ENCODE measurements around the gene IGSF5.
A peak's percentile ranks its signal among the peaks of the same experiment; 100 is the strongest.
"Not testable (repeated sequence)": the region's sequence is repeated elsewhere in the genome, so short reads cannot be mapped to it uniquely, and the experiment has no call there.

IGSF5 gene

DNA sequence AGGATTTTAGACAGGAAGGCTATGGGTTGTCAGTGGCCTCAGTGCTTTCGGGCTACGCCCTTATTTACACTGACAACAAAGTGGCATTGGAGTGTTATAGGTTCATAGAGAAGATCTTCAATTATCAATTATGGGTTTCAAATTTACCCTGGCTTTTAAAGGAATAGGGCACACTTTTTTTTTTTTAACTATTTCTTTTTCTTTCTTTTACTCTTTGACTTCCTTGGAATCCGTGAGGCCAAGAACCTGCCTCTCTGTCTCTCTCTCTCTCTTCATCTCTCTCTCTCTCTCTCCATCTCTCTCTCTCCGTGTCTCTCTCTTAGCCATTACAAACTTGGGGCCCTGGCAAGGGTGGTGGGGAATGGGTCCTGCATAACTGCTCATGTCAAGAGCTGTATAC lies at the start of gene IGSF5:
Gene IGSF5, plus strand, starts transcription at position 301 of the 400 bp plus-strand sequence. CDS start 327 bp downstream, outside the sequence.
- DNase-seq (ENCODE audit: low spot score) = not testable (repeated sequence)

DNA sequence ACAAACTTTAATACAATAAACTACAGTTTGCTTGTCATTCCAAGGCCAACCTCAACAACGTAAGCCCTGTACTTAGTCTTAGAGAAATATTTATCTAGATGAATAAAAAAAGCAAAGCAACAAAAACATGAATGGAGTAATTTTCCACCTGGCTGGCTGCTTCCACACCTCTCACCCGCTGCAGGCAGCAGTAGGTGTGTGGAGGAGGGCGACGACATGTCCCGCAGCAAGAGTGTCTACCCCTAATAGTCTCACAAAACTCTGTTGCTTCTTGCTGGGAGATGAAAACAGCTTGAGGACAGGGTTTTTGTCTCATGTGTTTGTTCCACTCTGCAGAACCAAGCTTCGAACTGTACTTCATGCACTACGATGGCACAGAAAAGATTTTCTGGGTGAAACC lies 48.8 kb upstream of the IGSF5 start:
- no peak for DNase-seq (ENCODE audit: low spot score)

DNA sequence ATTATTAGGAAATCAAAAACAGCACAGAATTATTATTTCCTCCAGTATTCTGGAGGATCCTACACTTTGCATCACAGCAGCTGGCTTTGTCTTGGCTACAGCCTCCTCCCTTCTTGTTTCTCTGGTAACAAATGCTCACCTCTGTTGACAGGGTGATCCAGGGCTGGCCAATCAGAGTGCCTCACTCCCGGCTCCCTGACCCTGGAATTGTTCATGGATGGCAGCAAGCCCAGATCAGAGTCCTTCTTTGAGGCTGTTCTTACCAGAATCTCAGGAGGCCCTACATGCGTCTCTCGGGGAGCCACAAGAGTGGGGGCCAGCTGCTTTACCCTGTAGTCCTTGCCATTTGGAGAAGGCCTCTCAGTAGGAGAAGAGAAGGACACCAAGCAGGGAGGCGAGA lies 48.4 kb upstream of the IGSF5 start:
- DNase-seq (ENCODE audit: low spot score) = no peak

DNA sequence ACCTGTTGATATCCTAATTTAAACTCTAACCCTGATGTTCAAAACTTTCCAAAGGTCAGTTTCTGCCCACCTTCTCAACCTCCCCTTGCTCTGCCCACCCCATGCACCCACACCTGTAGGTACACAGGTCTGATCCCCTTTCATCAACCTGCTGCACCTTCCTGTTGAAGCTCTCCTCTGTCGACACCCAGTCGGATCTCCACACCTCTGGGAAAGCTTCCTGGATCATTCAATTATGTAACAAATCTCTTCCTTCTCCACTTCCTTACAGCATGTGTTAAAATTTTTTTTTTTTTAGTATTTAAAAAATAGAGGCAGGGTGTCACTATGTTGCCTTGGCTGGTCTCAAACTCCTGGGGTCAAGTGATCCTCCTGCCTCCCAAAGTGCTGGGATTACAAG lies 44.7 kb upstream of the IGSF5 start:
- DNase-seq (ENCODE audit: low spot score) = no peak

DNA sequence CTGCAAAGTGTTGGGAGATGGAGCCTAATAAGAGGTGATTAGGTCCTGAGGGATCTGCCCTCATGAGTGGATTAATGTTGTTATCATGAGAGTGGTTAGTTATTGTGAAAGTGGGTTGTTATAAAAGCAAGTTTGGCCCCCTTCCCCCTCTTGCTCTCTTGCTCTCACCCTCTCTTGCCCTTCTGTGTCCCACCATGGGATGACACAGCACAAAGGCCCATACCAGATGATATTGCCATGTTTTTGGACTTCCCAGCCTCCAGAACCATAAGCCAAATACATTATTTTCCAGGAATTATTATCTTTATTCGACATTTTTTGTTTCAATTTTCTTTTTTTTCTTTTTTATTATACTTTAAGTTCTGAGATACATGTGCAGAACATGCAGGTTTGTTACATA lies 41.4 kb upstream of the IGSF5 start:
- DNase-seq (ENCODE audit: low spot score) = no peak

DNA sequence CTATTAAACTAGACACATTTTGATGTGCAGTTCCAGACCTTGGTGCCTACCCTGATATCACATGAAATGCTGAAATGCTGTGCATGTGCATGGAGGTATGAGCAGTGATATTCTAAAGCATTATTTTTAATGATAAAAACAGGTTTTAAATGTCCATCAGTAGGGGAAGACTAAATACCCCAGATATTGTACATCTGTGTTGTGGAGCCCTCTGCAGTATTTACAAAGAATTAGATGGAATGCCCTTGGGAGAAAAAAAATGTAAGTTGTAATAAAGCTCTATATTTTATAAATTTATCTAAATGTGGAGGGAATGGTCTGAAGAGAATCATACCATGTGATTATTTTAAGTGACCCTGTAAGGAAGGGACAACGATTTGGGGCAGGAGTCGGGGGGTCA lies 39.1 kb upstream of the IGSF5 start:
- DNase-seq (ENCODE audit: low spot score) = no peak

DNA sequence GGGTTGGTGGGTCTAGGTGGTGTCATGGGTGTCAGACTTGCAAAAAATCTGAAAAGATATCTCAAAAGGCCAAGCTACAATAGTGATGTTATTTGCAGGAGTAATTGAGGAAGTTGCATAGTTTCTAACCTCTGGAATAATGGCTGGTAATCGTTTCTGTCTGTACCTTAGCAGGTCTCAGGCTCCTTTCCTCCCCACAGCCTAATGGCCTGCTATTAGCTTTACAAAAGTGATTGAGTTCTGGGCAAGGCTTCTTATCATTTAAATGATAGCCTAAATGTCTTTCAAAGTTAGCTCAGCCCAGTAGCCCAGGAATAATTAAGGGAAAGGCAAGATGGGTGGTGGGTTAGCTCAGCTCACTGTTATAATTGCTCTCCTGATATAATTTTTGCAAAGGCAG lies 37.7 kb upstream of the IGSF5 start:
- no peak for DNase-seq (ENCODE audit: low spot score)

DNA sequence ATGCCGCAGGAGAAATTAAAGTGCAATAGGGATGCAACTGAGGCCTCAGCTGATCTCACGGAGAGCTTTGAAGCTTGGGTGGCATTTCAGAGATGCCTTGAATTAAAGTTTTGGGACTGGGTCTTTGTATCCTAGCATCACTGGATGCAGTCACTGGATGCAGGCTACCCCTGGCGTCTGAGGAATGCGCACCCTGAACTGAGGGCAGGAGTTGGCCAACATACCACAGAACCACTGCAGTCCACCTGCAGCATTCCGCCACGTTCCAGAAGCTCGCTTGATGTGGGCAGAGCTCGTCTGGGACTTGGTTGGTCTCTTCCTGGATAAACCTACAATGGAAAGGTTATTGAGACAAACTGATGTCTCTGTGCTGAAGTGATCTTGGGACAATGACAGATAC lies 34.1 kb upstream of the IGSF5 start:
- DNase-seq (ENCODE audit: low spot score) = no peak

DNA sequence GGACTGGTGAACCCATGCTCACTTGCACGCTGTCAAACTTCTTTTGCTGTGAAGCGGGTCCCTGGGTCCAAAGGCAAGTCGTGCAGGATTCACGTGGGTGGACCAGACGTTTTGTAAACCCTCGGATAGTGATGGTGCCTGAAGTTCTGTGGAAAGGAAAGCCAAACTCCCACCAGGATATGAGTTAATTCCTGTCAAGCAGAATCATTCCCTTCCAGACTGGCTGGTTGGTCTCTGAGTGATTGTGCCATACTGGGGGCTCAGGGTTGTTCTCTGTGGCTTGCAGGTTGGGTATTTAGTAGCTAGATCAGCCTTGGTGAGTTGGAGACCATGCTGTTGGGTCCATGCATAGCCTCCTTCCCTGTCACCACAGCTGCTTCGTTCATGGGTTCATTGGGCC lies 32.7 kb upstream of the IGSF5 start:
- DNase-seq (ENCODE audit: low spot score) = no peak

DNA sequence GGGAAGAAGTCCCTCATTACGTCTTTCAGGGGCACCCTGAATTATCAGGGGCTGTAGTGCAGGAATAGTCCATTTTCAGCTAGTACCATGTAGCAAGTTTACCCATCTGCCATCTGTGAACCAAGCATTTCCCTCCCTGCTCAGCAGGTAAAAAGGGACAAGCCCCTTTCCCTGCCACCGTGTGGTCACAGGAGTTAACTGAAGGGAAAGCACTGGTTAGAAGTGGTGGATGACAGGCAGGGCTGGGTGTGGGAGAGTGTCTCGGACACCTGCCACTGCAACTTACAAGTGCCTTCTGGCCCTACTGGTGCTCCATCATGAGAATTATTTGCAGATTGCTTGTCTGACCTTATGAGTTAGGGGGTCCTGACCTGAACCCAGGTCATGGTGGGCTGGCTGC lies 32.0 kb upstream of the IGSF5 start:
- no peak for DNase-seq (ENCODE audit: low spot score)

DNA sequence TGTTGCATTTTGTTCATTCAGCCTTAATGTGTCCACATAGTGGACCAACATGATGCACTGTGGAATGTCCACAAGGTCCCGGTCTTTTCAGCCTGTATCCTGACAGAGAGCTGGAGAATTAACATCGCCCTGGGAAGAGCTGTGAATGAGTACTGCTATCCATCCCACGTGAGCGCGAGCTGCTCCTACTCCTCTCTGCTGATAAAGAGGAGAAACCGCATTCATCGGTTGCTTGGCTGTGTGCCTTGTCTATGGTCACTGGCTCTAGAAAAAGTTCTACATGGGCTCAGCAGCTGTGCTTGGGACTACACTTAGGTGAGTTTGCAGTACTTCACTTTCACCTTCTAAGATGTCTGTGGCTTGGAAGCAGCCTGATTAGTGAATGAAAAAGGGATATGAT lies 31.1 kb upstream of the IGSF5 start:
- no peak for DNase-seq (ENCODE audit: low spot score)

DNA sequence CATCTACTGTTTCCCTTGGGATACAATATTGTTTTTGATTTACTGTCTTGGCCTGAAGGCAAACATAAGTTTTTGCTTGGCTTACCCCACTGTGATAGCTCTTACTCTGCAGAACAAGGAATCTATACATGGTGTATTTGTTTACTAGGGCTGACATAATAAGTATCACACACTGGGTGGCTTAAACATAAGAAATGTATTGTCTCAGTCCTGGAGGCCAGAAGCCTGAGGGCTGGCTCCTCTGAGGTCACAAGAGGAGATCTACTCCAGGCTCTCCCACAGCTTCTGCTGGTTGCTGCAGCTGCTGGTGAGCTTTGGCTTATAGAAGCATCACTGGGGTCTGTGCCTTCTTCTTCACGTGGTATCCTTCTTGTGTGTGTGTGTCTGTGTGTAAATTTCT lies 30.7 kb upstream of the IGSF5 start:
- no peak for DNase-seq (ENCODE audit: low spot score)

DNA sequence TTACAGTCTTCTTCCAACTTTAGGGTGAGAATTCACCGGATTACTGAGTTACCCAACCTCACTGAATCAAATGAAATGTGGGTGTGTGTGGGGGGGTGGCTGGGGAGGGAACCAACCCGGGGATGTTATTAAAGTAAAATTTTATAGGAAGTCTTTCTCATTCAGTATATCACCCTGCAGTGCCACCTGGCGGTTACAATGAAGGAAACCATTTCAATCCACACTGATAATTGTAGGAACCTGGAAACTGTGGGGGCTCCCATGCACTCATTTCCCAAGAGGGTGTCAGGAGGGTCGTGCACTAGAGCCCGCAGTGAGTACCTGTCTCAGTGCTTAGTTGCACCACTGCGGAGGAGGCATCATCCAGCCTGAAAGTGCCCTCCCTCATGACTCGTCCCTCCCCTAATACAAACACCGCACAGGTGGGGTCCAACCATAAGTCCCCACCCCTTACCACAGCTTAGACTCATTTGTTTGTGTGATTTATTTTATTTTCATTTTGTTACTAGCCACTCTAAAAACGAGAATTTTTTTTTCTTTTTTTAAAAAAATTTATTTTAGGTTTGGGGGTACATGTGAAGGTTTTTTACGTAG lies 29.1 kb upstream of the IGSF5 start:
- peak; percentile 37 for DNase-seq (ENCODE audit: low spot score)

DNA sequence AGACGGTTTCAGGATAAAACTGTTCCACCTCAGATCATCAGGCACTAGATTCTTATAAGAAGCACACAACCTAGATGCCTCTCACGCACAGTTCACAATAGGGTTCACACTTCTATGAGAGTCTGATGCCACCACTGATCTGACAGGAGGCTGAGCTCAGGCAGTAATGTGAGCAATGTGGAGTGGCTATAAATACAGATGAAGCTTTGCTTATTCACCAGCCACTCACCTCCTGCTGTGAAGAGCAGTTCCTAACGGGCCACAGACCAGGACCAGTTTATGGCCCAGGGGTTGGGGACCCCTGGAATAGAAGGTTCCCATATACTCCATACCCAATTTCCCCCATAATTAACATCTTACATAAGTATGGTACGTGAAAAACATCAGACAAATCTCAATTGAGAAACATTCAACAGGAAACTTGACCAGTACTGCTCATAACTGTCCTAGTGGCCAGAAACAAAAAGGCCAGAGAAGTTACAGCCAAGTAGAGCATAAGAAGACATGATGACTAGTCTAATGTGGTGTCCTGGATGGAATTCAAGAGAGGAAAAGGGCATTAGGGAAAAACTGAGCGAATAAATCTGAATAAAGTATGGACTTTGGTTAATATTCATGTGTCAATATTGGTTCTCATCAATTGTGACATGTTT lies 24.7 kb upstream of the IGSF5 start:
- DNase-seq (ENCODE audit: low spot score) = no peak

DNA sequence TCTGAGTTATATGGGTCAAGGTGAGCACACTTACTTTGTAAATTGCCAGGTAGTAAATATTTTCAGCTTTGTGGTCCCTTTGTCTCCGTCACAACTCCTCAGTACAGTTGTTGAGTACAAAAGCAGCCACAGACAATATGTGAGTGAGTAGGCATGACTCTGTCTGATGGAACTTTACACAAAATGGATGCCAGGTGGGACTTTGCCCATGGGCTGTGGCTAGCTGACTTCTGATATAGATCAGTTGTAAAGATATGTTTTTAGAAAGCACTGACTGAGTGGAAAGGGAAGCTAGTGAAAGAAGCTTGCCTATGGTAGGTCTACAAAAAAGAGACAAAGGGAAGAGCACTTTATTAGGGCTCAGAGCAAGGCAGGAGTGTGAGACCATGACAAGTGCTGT lies 23.1 kb upstream of the IGSF5 start:
- no peak for DNase-seq (ENCODE audit: low spot score)

DNA sequence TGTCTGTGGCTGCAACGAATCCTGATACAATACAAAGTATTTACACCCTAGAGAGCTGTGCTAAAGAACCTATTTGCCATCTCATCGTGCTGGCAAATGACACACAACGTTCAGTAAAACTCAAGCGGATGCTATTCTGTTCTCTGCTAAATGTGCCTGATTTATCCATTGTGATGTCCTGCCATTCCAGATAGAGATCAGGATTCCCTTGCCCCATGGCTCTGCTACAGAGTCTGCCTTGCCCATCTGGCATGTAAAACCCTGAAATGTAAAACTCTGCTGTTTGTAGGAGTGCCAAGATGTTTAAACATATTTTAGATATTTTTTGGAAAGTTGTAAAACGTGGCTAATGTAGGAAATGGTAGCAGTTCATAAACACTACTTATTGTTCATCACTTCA lies 20.0 kb upstream of the IGSF5 start:
- no peak for DNase-seq (ENCODE audit: low spot score)

DNA sequence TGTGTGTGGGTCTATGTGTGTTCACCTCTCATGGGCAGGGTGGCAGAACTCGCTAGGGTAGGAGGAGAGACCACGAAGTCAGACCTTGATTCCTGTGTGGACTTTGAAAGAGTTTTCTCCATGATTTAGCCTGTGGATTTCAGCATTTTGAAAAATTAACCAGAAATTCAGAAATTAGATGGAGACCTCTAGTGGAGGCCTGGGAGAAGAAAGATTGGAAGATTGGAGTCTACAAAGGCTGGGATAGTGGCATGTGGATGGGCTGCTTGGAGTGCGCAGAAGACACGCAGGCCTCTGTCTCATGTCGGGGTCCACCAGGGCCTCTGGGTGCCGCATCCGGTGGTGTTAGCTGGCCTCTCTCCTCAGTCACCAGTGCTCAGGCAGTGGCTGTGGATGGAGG lies 18.9 kb upstream of the IGSF5 start:
- no peak for DNase-seq (ENCODE audit: low spot score)

DNA sequence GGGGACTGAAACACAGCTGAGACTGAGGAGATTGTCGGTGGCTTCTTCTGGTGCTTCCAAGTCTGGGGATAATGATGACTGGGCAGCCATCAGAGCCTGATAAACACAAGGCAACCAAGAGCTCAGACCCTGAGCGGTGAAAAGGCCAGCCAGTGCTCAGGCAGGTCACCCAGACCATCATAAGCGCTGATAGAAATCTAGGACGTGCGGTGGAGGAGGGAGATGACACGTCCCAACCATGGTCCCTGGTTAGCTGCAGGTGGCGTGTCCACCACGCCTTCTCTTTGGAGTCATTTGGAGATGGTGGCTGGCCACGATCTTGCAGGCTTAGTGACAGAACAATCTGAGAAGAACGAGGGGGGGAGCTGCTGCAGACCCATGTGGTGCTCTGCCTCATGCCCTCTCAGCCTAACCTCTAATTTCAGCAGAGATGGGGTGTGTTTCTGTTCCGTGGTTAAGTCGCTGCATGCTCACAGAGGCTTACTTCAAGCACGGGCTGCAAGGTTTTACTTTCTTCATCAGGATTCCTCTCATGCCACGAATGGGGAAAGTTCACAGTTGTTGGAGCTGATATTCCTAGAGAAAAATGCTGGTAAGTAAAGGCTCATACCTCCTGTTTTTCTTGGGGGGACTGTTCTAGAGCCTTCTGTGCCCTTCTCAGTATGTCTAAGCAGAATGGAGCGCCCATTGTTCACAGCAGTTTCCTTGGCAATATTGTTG lies 17.4 kb upstream of the IGSF5 start:
- no peak for DNase-seq (ENCODE audit: low spot score)

DNA sequence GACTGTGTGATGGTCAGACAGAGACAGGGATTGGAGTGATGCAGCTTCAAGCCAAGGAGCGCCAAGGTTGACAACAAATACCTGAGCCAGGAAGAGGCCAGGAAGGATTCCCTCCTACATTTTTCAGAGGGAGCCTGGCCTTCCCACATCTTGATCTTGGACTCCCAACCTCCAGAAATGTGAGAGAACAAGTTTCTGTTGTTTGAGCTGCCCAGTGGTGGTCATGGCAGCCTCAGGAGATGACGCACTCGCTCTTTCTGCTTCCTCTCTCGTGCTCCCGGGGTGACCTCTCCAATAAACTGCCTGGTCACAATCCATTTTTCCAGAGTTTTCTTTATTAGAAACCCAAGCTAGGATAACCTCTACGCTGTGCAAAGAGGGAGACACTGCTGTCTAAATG lies 16.6 kb upstream of the IGSF5 start:
- no peak for DNase-seq (ENCODE audit: low spot score)

DNA sequence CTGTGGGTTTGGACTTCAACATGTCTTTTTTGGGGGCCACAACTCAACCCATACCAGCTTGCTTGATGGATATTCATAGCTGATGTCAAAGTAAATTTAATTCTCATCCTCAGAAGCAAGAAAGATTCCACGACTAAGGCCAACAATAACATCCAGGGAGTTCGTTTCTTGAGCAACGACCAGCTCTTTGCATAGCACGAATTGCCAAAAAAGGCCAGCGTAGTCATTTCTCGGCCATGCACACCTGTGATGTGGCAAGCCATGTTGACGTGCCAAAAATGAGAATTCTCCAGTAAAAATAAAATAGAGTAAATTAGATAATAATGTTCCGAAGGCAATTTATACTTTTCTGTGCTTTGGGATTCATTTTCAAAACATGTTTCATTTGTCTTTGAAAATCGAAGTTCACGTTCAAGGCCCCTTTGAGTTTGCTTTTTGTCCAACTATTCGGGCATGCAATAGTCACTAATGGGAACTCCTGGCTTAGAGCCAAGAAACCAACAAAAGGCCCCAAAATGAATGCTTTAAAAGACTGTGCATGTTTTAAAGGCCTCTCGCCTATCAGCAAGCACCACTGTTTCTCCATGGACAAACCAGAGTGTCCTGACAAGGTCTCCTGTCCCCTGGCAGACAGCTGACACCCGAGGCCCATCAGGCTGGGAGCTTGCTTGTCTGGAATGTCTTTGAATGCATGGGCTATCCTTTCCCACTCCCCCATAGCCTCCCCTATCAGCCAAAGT lies 14.4 kb upstream of the IGSF5 start:
- no peak for DNase-seq (ENCODE audit: low spot score)

DNA sequence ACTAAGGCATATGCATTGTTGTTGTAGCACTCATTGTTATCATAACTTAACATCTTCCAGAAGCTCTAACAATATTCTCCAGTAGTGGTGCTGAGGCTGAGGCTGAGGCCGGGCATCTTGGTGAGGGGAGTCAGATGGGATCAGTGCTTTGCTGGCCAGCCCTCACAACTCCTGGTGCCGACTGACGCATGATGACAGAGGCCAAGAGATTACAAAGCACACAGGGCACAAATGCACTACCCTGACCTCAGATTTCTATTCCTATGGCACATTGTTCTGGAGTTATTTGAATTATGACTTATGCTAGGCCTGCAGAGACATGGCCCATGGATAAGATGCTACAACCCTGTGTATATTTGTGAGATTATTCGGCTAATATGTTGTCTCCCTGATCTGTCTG lies 8.3 kb upstream of the IGSF5 start:
- no peak for DNase-seq (ENCODE audit: low spot score)

DNA sequence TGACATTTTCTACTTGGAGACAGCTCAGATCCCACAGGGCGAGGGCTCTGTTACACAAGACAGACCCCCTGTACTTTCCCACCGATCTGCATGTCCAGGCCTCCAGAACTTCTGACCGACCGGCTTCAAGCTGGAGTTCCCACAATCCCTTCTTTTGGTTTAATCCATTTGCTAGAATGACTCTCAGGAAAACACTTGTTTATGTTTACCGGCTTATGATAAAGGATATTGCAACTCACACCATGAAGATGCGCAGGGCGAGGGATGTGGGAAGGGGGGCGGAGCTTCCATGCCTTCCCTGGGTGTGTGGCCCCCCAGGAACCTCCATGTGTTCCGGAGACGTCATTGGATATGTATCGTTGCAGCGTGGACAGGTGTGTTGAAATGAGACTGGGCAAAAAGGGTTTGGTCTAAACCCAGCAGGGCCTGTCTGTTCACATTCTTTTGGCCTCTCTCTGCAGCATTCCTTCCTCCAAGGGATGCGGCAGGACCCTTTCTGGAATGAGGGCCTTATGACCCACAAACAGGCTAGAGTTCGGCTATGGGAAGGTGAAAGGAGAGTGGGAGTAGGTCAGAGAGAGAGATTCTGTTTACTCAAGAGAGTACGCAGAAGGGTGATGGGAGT lies 7.5 kb upstream of the IGSF5 start:
- DNase-seq (ENCODE audit: low spot score) = no peak

DNA sequence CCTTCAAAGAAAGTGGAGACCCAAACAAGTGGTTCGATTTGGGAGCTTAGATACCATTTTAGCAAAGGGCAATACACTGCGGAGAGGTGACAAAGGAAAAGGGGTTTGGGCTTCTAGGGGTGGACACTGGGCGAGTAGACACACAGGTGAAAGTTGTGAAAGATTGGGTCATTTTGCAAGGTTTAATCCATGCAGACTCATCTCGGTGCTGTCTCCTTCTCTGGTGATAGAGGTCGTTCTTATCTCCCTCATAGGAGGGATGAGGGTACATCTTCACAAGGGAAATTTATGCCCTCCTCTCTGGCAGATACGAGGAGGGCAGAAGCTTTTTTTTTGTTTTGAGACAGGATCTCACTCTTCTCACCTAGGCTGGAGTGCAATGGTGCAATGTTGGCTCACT lies 6.4 kb upstream of the IGSF5 start:
- DNase-seq (ENCODE audit: low spot score) = no peak
